GM12891 (cell line): ENCODE data around the gene SEL1L.
"Not testable (repeated sequence)": the region's sequence is repeated elsewhere in the genome, so short reads cannot be mapped to it uniquely, and the experiment has no call there.

Experiments
- DNase-seq: peaks from one replicate; pipeline ENCODE4 v3.0.0; 2011; ENCODE audit warnings: low spot score; ENCODE audit not compliant: insufficient read length
- FAIRE-seq: peaks from 2 replicates; lab custom pipeline; 2011; peaks lifted over from hg19 to GRCh38; lab: Jason Lieb, UNC
- PAX5 ChIP-seq: IDR thresholded peaks from 2 replicates; pipeline ENCODE4 v1.6.1; 2011; ENCODE audit warnings: low read length, moderate library complexity, mild to moderate bottlenecking; ENCODE audit not compliant: insufficient read depth, severe bottlenecking
- POLR2A ChIP-seq: IDR thresholded peaks from 2 replicates; pipeline ENCODE4 v1.6.1; 2011; ENCODE audit warnings: low read depth, low read length, control low read depth
- POLR2AphosphoS5 ChIP-seq: IDR thresholded peaks from 2 replicates; pipeline ENCODE4 v1.6.1; 2011; ENCODE audit warnings: low read depth, low read length, control low read depth
- POU2F2 ChIP-seq: IDR thresholded peaks from 2 replicates; pipeline ENCODE4 v1.6.1; 2011; ENCODE audit warnings: low read depth, mild to moderate bottlenecking, control low read depth, low read length, moderate library complexity
- SPI1 ChIP-seq: IDR thresholded peaks from 2 replicates; pipeline ENCODE4 v1.6.1; 2011; ENCODE audit warnings: low read depth, low read length, control low read depth
- TAF1 ChIP-seq: IDR thresholded peaks from 2 replicates; pipeline ENCODE4 v1.6.1; 2011; ENCODE audit warnings: low read depth, low read length, control low read depth

Gene SEL1L

DNA sequence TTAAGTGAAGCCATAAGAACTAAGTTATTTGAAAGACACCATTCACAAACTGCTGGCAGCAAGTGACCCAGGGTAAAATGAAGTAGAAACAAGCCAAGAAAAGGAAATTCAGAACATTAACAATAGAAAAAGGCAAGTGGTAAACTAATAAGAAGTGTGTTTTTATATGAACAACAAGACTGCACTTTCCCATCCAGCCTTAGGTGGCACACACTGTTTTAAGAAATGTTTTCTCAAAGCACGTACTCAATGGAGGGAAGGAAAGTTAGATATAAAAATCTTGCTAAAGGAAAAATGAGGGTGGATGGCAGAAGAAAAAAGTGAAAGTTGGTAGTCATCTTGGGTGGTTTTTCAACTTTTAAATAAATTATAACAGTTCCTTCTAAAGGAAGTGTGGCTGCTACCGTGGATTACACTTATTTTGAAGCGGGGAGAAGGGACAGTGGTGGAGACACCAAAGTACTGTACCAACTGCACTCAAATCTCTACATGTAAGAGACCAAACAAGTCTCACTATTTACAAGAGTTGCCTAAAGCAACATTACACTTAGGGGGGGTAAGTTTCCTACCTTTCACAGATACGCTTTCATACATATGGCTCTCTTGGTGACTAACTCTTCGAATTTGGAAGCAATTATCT is 58.8 kb downstream of the SEL1L start:
- FAIRE-seq (peak; percentile 38), DNase-seq (no peak)
- no peak for TF ChIP-seq POU2F2
- TF ChIP-seq POLR2A, result no peak
- no peak for TF ChIP-seq PAX5
- TF ChIP-seq SPI1, result no peak
- TF ChIP-seq TAF1, result no peak
- TF ChIP-seq POLR2AphosphoS5, result no peak

DNA sequence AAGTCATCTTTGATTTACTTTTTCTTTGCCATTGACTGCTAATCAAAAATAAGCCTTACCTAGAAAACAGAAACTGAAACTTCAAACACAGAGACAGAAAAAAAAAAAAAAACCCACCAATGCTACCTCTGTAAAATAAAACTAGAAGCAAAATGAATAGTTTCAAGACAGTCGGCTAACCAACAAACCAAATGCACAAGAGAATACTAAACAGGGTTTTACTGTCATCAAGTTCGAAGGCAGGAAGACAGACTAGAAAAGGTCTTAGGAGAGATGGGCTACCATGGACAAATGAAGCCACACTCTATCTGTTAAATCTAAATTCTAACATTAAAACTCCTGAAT is 59.5 kb downstream of the SEL1L start:
- no peak for TF ChIP-seq POLR2AphosphoS5
- TF ChIP-seq PAX5, result no peak
- no peak for TF ChIP-seq SPI1
- FAIRE-seq (peak; percentile 84), DNase-seq (no peak)

- no peak for DNase-seq
- no peak for TF ChIP-seq POU2F2
- TF ChIP-seq PAX5, result no peak
- no peak for TF ChIP-seq POLR2AphosphoS5
- peak; percentile 41 for FAIRE-seq
Measured at GRCh38 chr14:81473456-81474147, 60.1 kb downstream of the SEL1L start.

DNA sequence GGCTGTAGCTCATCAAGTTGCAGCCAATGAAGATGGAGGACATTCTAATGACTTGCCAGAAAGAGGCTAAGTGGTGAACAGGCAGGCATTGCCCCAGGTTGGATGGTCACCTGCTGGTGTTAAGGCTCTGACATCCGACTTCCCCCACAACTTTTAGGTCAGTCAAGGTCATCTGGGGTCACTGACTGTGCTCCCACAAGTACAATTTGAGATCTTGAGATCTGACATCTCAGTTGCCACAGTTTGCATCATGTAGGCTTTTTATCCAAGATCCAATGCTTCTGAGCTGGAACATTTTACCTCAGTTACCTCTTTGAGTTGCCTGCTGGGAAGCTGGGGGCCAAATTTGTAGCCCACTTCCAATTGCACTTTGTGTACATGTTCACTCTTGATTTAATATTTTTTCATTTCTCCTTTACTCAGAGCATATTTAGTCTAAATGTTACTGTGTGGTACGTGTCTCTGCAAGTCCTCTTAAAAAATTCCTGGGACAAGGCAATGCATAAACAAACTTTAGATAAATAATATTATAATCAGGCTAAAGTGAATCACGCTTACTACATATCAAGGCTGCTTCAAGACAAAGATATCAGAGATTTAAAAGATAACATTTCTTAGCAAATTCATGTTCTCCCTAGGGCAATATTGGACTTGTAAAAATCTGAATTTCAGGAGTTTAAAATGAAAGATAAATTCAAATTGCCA is 61.4 kb downstream of the SEL1L start:
- DNase-seq (no peak), FAIRE-seq (peak; percentile 9)
- TF ChIP-seq TAF1 (no peak), SPI1 (no peak), POLR2A (no peak), POU2F2 (no peak), PAX5 (no peak), POLR2AphosphoS5 (no peak)

DNA sequence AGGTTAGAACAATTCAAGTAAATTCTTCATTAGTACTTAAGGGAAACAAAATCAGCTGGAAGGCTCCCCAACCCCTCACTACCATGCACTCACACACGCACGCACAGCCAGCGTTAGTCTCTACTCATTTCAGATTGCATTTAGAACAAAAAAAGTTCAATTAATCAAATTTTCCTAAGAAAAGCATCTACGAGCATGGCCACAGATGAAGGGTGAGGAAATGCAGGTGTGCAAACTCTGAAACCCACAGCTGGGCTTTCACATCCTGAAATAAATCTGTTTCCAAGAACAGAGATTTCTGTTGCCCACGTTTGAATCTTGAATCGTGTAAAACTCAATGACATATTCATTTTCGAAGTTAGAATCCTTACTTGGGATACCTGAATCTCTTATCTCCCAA is 62.6 kb downstream of the SEL1L start:
- DNase-seq, result no peak
- peak; percentile 63 for FAIRE-seq
- no peak for TF ChIP-seq POLR2A
- TF ChIP-seq PAX5, result no peak
- no peak for TF ChIP-seq POU2F2
- TF ChIP-seq SPI1, result peak; percentile 73

GRCh38 chr14:81470557-81470826 is 63.2 kb downstream of the SEL1L start:
- not testable (repeated sequence) for DNase-seq
- FAIRE-seq, result peak; percentile 9

DNA sequence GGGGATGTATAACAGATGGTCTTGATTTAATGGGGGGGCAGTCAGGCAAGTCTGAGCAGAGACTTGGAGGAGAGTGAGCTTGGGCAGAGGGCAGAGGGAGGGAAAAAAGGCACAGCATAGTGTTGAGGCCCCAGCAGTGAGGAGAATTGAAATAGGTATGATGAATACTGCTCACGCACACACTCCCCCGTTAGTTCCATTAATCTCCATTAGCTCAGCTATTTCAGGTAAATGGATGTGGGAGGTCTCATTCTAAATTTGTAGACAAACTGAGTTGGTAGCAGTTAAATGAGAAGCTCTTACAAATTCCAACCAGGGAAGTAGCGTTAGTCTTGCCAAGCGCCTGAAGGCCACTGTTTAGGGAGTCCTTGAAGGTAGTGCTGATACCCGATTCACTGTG is 66.8 kb downstream of the SEL1L start:
- FAIRE-seq, result no peak

DNA sequence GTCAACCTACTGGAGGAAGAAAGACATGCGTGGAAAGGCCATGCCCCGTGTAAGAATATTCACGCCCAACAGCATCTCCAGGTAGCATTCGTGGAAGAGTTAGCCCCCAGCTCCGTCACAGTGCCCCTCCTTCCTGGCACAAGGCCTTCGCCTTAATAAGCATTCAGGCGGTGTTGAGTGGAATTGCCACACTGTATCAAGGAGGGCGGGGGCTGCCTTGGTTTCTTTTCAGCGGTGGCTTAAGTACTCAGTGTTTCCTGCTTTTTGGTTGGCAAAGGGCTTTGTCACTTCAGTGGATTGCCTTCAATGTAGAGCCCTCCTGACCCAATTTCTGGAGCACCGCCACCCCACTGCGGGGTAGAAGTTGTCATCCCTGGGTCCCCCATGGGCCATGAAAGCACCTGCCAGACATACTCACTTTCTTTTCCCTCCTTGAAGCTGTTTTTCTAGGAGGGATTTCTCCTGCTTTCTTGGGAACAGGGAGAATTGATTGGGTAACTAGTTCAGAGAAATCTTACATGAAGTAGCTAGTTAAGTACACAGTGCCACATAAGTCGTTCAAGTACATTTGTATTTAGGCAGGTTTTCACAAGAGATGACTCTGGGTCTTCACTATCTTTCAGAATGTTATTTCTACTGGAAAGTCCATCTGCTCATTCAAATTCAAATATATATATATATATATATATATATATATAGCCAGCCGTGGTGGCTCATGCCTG is 68.0 kb downstream of the SEL1L start:
- no peak for TF ChIP-seq SPI1
- TF ChIP-seq POLR2A, result no peak
- no peak for TF ChIP-seq POLR2AphosphoS5
- TF ChIP-seq POU2F2, result no peak
- TF ChIP-seq TAF1, result no peak
- TF ChIP-seq PAX5, result no peak
- DNase-seq, result no peak
- no peak for FAIRE-seq

More for the DNA sequence above, 66.8 kb downstream of the SEL1L start:
- no peak for DNase-seq
- TF ChIP-seq SPI1, result no peak
- TF ChIP-seq TAF1, result no peak
- no peak for TF ChIP-seq PAX5
- TF ChIP-seq POLR2A, result no peak
- no peak for TF ChIP-seq POLR2AphosphoS5
- TF ChIP-seq POU2F2, result no peak

DNA sequence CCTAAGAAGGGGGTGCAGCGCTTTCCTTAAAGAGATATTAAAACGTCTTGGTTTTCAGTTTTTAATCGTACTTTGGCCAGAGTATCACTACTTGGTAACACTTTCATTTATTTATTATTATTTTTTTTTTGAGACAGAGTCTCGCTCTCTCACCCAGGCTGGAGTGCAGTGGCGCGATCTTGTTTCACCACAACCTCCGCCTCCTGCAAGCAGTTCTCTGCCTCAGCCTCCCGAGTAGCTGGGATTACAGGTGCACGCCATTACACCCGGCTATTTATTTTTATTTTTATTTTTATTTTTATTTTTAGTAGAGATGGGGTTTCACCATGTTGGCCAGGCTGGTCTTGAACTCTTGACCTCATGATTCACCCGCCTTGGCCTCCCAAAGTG is 68.7 kb downstream of the SEL1L start:
- DNase-seq, FAIRE-seq: not testable (repeated sequence)

DNA sequence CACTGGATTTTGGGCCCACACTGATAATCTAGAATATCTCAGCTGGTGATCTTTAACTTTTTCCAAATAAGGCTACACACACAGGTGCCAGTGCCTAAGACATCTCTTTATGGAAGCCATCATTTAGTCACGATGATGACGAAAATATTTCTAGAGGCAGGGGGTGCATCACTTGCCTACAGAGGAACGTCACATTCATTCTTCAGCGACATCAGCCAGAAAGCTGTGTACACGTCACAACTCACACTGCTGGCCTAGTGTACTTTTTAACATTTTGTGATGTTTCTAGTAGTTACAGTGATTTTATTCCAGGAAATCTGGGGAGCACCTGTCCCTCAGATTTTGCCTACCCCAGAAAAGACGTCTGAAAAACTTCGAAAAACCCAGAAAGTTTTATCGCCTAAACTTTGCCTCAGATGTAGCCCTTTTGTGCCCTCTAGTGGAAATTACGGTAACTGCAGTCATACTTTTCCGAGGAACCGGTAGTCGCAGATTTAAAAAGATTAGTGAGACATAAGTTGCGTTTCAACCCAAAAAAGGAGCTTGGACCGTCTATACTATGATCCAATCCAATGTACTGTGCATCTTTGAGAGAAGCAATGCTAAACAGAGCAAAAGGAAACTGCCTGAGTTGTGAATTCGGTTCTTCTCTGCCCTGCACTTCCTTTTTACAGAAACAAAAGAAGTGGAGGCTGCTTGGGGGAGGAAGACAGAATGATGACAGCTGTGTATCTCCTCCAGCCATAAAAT is 69.2 kb downstream of the SEL1L start:
- peak; percentile 78 for FAIRE-seq
- peak; percentile 39 for DNase-seq
- peak; percentile 82 for TF ChIP-seq SPI1
- no peak for TF ChIP-seq POLR2A

DNA sequence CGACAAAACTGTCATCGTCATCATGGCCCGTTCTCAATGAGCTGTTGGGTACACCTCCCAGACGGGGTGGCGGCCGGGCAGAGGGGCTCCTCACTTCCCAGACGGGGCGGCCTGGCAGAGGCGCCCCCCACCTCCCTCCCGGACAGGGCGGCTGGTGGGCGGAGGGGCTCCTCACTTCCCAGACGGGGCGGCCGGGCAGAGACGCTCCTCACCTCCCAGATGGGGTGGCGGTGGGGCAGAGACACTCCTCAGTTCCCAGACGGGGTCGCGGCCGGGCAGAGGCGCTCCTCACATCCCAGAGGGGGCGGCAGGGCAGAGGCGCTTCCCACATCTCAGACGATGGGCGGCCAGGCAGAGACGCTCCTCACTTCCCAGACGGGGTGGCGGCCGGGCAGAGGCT is 71.3 kb downstream of the SEL1L start:
- not testable (repeated sequence) for DNase-seq, FAIRE-seq
